ENCODE results near the gene KRTAP10-9. TPM values are rescaled to one million over a fixed set of nuclear protein-coding genes. Genes with fewer than 3 reads are reported as not detected.

KRTAP10-9 gene
- total RNA-seq, 4 donors from 2014 or later = not detected

GRCh38 chr21:44653656-44654575 is 27.0 kb downstream of the KRTAP10-9 start:
- no peak overlapping the region for H3K4me3 ChIP-seq
- no peaks in the 10 kb centered on the region for H3K4me1 ChIP-seq
- H3K36me3 ChIP-seq = no peaks in the 10 kb centered on the region
- in situ Hi-C loops (cut with MboI; ENCODE audit: low sequenced_read_pairs in 4 of 4) = no loop called here
- H3K27me3 ChIP-seq = peaks cover 3 to 11% (median 4%) of the 10 kb centered on the region in 3 donors
- no peak overlapping the region for H3K27ac ChIP-seq
- no peaks in the 10 kb centered on the region for H3K9me3 ChIP-seq
- ATAC-seq (no peak), DNase-seq (no peak)
- TF ChIP-seq POLR2A (IDR thresholded peaks at IDR 0.05) (no peak), CTCF (IDR thresholded peaks at IDR 0.05 in 4 of 5, conservative IDR thresholded peaks at IDR 0.05 in 1 of 5) (no peak)
- intact Hi-C loops (cut with DNase I; ENCODE audit: low total_unique reads) = no loop called here

- ATAC-seq = no peak
- no peaks in the 10 kb centered on the region for H3K9me3 ChIP-seq
- H3K4me3 ChIP-seq = no peak within 1 kb of the TSS
- no peak within 1 kb of the TSS for H3K27ac ChIP-seq
- DNase-seq = no peak
- H3K4me1 ChIP-seq = no peaks in the 10 kb centered on the region
- intact Hi-C loops (cut with DNase I; ENCODE audit: low total_unique reads) = no loop called here
- in situ Hi-C loops (cut with MboI; ENCODE audit: low sequenced_read_pairs in 4 of 4) = no loop called here
- peaks cover 0 to 8% (median 4%) of the 10 kb centered on the region in 3 donors for H3K27me3 ChIP-seq
- no peak for TF ChIP-seq POLR2A (IDR thresholded peaks at IDR 0.05)
- no peak for TF ChIP-seq CTCF (IDR thresholded peaks at IDR 0.05 in 4 of 5, conservative IDR thresholded peaks at IDR 0.05 in 1 of 5)
- no peaks in the 10 kb centered on the region for H3K36me3 ChIP-seq
Observed at GRCh38 chr21:44654576-44655175, 27.8 kb downstream of the KRTAP10-9 start, which contains the start of gene KRTAP12-4. TSS of gene KRTAP12-4 (minus strand) at chr21:44654659. CDS start at chr21:44654614, 45 bp downstream.

- Histone ChIP-seq H3K4me3 (no peak overlapping the region), H3K4me1 (no peaks in the 10 kb centered on the region), H3K9me3 (no peaks in the 10 kb centered on the region), H3K27me3 (peaks cover 0 to 8% (median 4%) of the 10 kb centered on the region in 3 donors), H3K36me3 (no peaks in the 10 kb centered on the region), H3K27ac (no peak overlapping the region)
- TF ChIP-seq CTCF (IDR thresholded peaks at IDR 0.05 in 4 of 5, conservative IDR thresholded peaks at IDR 0.05 in 1 of 5) (no peak), POLR2A (IDR thresholded peaks at IDR 0.05) (no peak)
- DNase-seq (no peak), ATAC-seq (no peak)
- in situ Hi-C loops (cut with MboI; ENCODE audit: low sequenced_read_pairs in 4 of 4) (no loop called here), intact Hi-C loops (cut with DNase I; ENCODE audit: low total_unique reads) (no loop called here)
Observed at GRCh38 chr21:44656868-44657267, 30.0 kb downstream of the KRTAP10-9 start.

GRCh38 chr21:44657635-44658540 is 31.0 kb downstream of the KRTAP10-9 start, which contains the start of gene KRTAP12-3:
TSS of gene KRTAP12-3 (plus strand) at chr21:44657932. CDS start at chr21:44657980, 48 bp downstream.
- H3K4me3 ChIP-seq = no peak within 1 kb of the TSS
- intact Hi-C loops (cut with DNase I; ENCODE audit: low total_unique reads) (no loop called here), in situ Hi-C loops (cut with MboI; ENCODE audit: low sequenced_read_pairs in 4 of 4) (no loop called here)
- ATAC-seq = no peak
- DNase-seq = no peak
- peaks cover 0 to 8% (median 4%) of the 10 kb centered on the region in 3 donors for H3K27me3 ChIP-seq
- TF ChIP-seq POLR2A (IDR thresholded peaks at IDR 0.05) (no peak), CTCF (IDR thresholded peaks at IDR 0.05 in 4 of 5, conservative IDR thresholded peaks at IDR 0.05 in 1 of 5) (no peak)
- no peak within 1 kb of the TSS for H3K27ac ChIP-seq
- no peaks in the 10 kb centered on the region for H3K36me3 ChIP-seq
- no peaks in the 10 kb centered on the region for H3K9me3 ChIP-seq
- no peaks in the 10 kb centered on the region for H3K4me1 ChIP-seq
